GM12865 (cell line): ENCODE data around the gene G2E3.

Experiments
- DNase-seq: peaks from one replicate; pipeline ENCODE4 v3.0.0; 2010; ENCODE audit warnings: low read depth
- H3K4me3 ChIP-seq: 2 replicates; pipeline ENCODE4 v1.5.1; 2011; ENCODE audit warnings: mild to moderate bottlenecking, low read depth, low read length, control low read depth
- CTCF ChIP-seq: IDR thresholded peaks from 2 replicates; pipeline ENCODE4 v1.5.1; 2011; ENCODE audit warnings: low read length, control low read depth, low read depth, inconsistent platforms; ENCODE audit not compliant: insufficient read depth; ENCODE audit errors: missing control alignments

G2E3 gene

GRCh38 chr14:30558675-30559555 lies at the start of gene G2E3:
Gene G2E3, plus strand, starts transcription at chr14:30559158. Its CDS starts 21,922 bp downstream, at chr14:30581080.
- H3K4me3 ChIP-seq: peak within 1 kb of the TSS; percentile 76
- no peak for TF ChIP-seq CTCF

GRCh38 chr14:30517737-30518136 lies 41.2 kb upstream of the G2E3 start:
- no peak overlapping the region for H3K4me3 ChIP-seq
- no peak for TF ChIP-seq CTCF
- no peak for DNase-seq

More at GRCh38 chr14:30558675-30559555, at the start of gene G2E3:
- peak; percentile 93 for DNase-seq

- no peak overlapping the region for H3K4me3 ChIP-seq
- no peak for DNase-seq
- TF ChIP-seq CTCF: no peak
Observed at GRCh38 chr14:30518867-30519560, 39.9 kb upstream of the G2E3 start.

GRCh38 chr14:30519961-30520360 lies 39.0 kb upstream of the G2E3 start:
- DNase-seq: no peak
- no peak overlapping the region for H3K4me3 ChIP-seq
- TF ChIP-seq CTCF: no peak

GRCh38 chr14:30520536-30520935 lies 38.4 kb upstream of the G2E3 start:
- no peak for TF ChIP-seq CTCF
- H3K4me3 ChIP-seq: no peak overlapping the region
- no peak for DNase-seq

- TF ChIP-seq CTCF: peak; percentile 69
- no peak overlapping the region for H3K4me3 ChIP-seq
- DNase-seq: peak; percentile 53
Observed at GRCh38 chr14:30521899-30522736, 36.8 kb upstream of the G2E3 start.
